GM19043 (cell line): ENCODE measurements around the gene GNG7.
"Not testable (repeated sequence)": the region's sequence is repeated elsewhere in the genome, so short reads cannot be mapped to it uniquely, and the experiment has no call there.

Experiments
- ATAC-seq: cut with Tn5 transposase; IDR thresholded peaks from one replicate; pipeline ENCODE4 v1.9.1; 2021; ENCODE audit warnings: low read depth; ENCODE audit not compliant: unreplicated experiment

Gene GNG7

DNA sequence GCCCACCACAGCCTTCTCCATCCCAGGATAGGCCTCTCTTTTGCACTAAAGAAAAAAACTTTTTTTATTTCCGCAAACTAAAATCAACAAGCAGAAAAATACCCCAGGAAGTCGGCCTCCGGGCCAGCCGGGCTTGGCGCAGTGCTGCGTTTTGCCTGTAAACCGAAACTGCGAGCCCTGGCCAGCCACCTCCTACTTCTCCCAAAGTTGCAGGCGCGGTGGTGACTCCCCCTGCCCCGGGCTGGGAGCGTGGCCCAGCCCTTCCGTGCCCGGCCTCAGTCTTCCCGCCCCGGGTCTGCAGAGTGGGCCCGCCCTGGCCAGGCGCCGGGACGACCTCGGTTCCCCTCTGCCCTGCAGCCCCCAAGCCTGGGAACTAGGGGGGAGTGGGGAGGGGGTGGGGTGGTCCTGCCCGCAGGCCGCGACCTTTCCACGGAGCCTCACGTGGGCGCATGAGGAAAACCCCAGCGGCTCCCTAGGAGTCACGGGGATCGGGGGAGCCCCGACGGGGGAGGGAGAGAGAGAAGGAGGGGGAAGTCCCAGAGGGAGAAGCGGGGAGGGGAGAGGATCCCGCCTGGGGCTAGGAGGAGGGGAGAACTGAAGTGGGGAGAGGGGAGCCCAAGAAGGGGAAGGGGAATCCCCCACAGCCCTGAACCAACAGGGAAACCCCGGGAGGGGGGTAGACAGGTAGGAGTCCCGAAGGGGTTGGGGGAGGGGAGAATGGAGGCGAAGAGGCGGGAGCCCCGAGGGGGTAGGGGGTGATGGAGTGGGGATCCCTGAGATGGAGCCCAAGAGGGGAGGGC, 223.5 kb downstream of the GNG7 start:
- ATAC-seq: no peak

- no peak for ATAC-seq
These were observed 224.2 kb downstream of the GNG7 start for GRCh38 chr19:2478278-2478755.

GRCh38 chr19:2477732-2478191, 224.7 kb downstream of the GNG7 start:
- no peak for ATAC-seq

DNA sequence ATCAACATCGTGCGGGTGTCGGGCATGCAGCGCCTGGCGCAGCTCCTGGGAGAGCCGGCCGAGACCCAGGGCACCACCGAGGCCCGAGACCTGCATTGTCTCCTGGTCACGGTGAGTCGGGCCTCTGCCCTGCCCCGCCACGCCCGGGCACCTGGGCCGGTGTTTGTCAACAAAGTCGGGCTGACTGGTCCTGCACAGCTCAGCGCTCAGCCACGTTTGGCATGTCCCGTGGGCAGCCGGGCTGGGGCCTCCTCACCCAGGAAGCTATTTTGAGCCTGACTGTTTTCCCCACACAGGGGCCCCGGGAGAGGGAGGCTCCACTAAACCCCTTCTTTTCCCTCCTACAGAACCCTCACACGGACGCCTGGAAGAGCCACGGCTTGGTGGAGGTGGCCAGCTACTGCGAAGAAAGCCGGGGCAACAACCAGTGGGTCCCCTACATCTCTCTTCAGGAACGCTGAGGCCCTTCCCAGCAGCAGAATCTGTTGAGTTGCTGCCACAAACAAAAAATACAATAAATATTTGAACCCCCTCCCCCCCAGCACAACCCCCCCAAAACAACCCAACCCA, 225.3 kb downstream of the GNG7 start:
- ATAC-seq: no peak

- ATAC-seq: no peak
These were observed 225.9 kb downstream of the GNG7 start for GRCh38 chr19:2476451-2477140.

GRCh38 chr19:2475702-2476450, 226.6 kb downstream of the GNG7 start, which contains the start of gene GADD45B:
Gene GADD45B, plus strand, starts transcription at chr19:2476127. Its CDS starts 232 bp downstream, at chr19:2476359.
- peak; percentile 39 for ATAC-seq

GRCh38 chr19:2475018-2475701, 227.3 kb downstream of the GNG7 start:
- ATAC-seq: no peak

GRCh38 chr19:2474232-2475017, 228.1 kb downstream of the GNG7 start:
- ATAC-seq: peak; percentile 35

- ATAC-seq: not testable (repeated sequence)
These were observed 232.6 kb downstream of the GNG7 start for GRCh38 chr19:2469915-2470200.

DNA sequence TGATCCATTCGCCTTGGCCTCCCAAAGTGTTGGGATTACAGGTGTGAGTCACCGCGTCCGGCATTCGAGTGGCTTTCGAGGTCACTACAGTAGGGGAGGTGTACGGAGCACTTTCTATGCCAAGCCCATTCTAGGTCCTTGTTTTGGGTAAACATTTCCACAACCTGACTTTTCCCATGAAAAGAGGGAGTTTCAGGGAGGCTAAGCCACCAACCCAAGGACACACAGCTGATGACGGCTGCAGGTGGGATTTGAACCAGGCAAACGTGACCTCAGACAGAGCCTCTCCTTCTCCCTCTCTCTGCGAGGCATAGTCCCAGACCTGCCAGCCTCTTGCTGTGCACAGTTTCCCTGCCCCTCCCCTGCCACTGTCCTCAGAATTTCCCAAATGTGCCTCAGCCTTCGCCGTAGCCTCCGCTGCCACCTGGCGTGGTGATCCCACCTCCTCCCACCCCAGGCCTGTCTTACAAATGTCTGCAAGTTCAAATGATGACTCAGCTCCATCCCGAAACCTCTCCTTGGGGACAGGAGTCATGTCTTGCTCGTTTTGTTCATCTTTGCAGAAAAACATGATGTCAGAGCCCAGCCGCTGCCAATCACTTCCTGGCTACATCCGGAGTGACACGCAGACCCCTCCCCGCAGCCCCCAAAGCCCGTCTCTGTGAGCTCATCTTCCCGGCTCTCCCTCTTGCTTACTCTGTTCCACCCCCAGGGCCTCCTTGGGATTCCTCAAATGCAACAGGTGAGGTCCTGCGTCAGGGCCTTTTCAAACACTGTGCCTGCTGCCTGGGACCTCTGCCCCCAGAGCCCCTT, 233.2 kb downstream of the GNG7 start:
- no peak for ATAC-seq

GRCh38 chr19:2468596-2468995, 233.9 kb downstream of the GNG7 start:
- ATAC-seq: no peak

DNA sequence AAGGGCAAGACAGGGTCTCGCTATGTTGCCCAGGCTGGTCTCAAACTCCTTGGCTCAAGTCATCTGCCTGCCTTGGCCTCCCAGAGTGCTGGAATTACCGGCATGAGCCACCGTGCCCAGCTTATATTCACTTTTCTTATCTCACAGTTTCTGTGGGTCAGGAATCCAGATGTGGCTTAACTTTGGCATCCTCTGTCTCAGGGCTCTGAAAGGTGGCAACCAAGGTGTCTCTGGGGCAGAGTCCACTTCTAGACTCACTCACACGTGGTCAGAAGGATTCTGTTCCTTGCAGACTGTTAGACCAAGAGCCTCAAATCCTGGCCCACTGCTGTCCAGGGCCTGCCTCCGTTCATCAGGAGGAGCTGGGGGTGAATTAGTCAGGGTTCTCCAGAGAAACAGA, 238.1 kb downstream of the GNG7 start:
- no peak for ATAC-seq

DNA sequence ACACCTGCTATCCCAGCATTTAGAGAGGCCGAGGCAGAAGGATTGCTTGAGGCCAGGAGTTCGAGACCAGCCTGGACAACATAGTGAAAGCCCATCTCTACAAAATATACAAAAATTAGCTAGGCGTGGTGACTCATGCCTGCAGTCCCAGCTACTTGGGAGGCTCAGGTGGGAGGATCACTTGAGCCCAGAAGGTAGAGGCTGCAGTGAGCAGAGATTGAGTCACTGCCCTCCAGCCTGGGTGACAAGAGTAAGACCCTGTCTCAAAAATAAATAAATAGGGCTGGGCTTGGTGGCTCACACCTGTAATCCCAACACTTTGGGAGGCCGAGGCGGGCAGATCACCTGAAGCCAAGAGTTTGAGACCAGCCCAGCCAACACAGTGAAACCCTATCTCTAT, 238.8 kb downstream of the GNG7 start:
- ATAC-seq: not testable (repeated sequence)

GRCh38 chr19:2462635-2463421, 239.7 kb downstream of the GNG7 start:
- ATAC-seq: no peak

DNA sequence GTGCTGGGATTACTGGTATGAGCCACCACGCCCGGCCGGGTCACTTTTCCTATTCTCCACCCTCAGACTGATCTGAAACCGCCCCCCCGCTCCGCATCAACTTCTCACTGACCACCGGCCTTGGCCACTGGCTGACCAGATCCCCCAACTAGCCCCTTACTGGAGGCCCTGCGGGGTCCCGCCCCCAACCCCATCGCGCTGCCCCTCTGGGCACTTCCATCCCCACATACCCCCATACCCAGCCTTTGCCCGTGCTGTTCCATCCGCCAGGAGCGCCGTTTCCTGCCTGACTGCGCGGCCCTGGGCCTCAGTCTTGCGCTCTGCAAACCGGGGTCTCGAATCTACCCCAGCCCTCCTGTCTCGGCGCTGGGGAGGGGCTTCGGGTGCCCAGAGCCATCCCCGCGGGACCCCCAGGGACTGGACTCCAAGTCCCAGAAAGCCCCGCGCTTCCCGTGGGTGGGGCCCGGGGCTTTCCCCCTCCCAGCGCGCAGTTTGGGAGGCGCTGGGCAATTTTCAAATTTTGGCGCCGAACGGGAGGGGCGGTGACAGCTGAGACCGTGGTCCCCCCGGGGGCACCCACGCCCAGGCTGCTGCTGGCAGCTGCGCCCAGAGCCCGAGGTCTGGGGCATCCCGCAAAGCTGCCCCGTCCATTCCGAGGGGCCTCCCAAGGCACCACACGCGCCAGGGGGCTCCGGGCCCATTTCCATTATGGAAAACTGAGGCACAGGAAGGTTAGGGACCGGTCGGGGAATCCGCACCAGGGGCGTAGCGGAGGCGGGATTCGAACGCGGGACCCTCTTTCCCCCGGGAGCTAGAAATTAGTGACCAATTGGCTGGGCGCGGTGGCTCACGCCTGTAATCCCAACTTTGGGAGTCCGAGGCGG, 240.5 kb downstream of the GNG7 start:
- no peak for ATAC-seq
